WERI-Rb-1 (cell line): ENCODE results near the gene MINK1.

ENCODE experiments used
- DNase-seq: peaks from one replicate; pipeline ENCODE4 v3.0.0-alpha.2; 2020
- H3K27ac ChIP-seq: fragments of 250-450 bp; sonication (Bioruptor Pico); 2 replicates; pipeline ENCODE4 v1.5.1; 2020; ENCODE audit warnings: mild to moderate bottlenecking, moderate library complexity
- H3K27me3 ChIP-seq: fragments of 250-450 bp; sonication (Bioruptor Pico); 2 replicates; pipeline ENCODE4 v1.5.1; 2021; ENCODE audit warnings: mild to moderate bottlenecking, low read depth, moderate library complexity; ENCODE audit not compliant: insufficient read depth, severe bottlenecking
- H3K36me3 ChIP-seq: fragments of 250-450 bp; sonication (Bioruptor Pico); 2 replicates; pipeline ENCODE4 v1.5.1; 2020; ENCODE audit warnings: mild to moderate bottlenecking, moderate library complexity
- H3K4me3 ChIP-seq: 2 replicates; pipeline ENCODE4 v1.5.1; 2011; ENCODE audit warnings: low read depth, mild to moderate bottlenecking, control low read depth, low read length
- H3K9me3 ChIP-seq: fragments of 250-450 bp; sonication (Bioruptor Pico); 2 replicates; pipeline ENCODE4 v1.5.1; 2021; ENCODE audit warnings: mild to moderate bottlenecking, moderate library complexity; ENCODE audit not compliant: severe bottlenecking
- CTCF ChIP-seq: IDR thresholded peaks from 2 replicates; pipeline ENCODE4 v1.5.1; 2011; ENCODE audit warnings: low read depth, mild to moderate bottlenecking, control low read depth, inconsistent platforms, low read length

MINK1 gene

GRCh38 chr17:4898351-4898750, 65.2 kb downstream of the MINK1 start:
- H3K27ac ChIP-seq, result peak overlapping the region; percentile 21; the same call in 1 of the 2 replicates
- no peaks in the 10 kb centered on the region for H3K27me3 ChIP-seq
- no peak overlapping the region for H3K4me3 ChIP-seq
- no peak for DNase-seq
- TF ChIP-seq CTCF, result no peak
- peaks cover 83% of the 10 kb centered on the region for H3K36me3 ChIP-seq
- no peaks in the 10 kb centered on the region for H3K9me3 ChIP-seq

GRCh38 chr17:4898927-4899326, 65.8 kb downstream of the MINK1 start:
- Histone ChIP-seq H3K4me3 (no peak overlapping the region), H3K9me3 (no peaks in the 10 kb centered on the region), H3K36me3 (peaks cover 77% of the 10 kb centered on the region), H3K27me3 (no peaks in the 10 kb centered on the region), H3K27ac (no peak overlapping the region)
- TF ChIP-seq CTCF, result no peak
- no peak for DNase-seq

- Histone ChIP-seq H3K4me3 (no peak within 1 kb of the TSS), H3K9me3 (no peaks in the 10 kb centered on the region), H3K27ac (peak within 1 kb of the TSS; percentile 21; the same call in 1 of the 2 replicates), H3K36me3 (peaks cover 71% of the 10 kb centered on the region), H3K27me3 (no peaks in the 10 kb centered on the region)
- no peak for DNase-seq
- TF ChIP-seq CTCF, result no peak
Measured at GRCh38 chr17:4899341-4900230, 66.4 kb downstream of the MINK1 start, which contains the start of gene C17orf107. Gene C17orf107 (plus strand): TSS chr17:4899536. CDS start chr17:4899763, 227 bp downstream.

- Histone ChIP-seq H3K4me3 (no peak overlapping the region), H3K36me3 (peaks cover 62% of the 10 kb centered on the region), H3K27me3 (no peaks in the 10 kb centered on the region), H3K27ac (no peak overlapping the region; the same call in 1 of the 2 replicates), H3K9me3 (no peaks in the 10 kb centered on the region)
- DNase-seq, result no peak
- no peak for TF ChIP-seq CTCF
Measured at GRCh38 chr17:4900231-4901107, 67.3 kb downstream of the MINK1 start.

- Histone ChIP-seq H3K36me3 (peaks cover 56% of the 10 kb centered on the region), H3K27me3 (no peaks in the 10 kb centered on the region), H3K9me3 (no peaks in the 10 kb centered on the region), H3K27ac (peak overlapping the region; percentile 89), H3K4me3 (no peak overlapping the region)
- no peak for TF ChIP-seq CTCF
- no peak for DNase-seq
Measured at GRCh38 chr17:4901108-4901647, 68.0 kb downstream of the MINK1 start.
